H9 (cell line): ENCODE data around the gene IGF1R. TPM values are rescaled to one million over a fixed set of nuclear protein-coding genes. Genes with fewer than 3 reads are reported as not detected.

Experiments
- DNase-seq: peaks from one replicate; pipeline ENCODE4 v3.0.0-alpha.2; 2017
- H2AFZ ChIP-seq: one replicate; pipeline ENCODE4 v1.6.1; 2013; ENCODE audit warnings: mild to moderate bottlenecking, low read length, control low read depth, moderate library complexity
- H2AK5ac ChIP-seq: 2 replicates; pipeline ENCODE4 v1.6.1; 2013; ENCODE audit warnings: low read length, control low read depth, mixed read lengths; ENCODE audit not compliant: insufficient read length
- H2BK120ac ChIP-seq: one replicate; pipeline ENCODE4 v1.6.1; 2013; ENCODE audit warnings: low read depth, mild to moderate bottlenecking, low read length, control low read depth, inconsistent platforms; ENCODE audit not compliant: poor library complexity, severe bottlenecking
- H2BK12ac ChIP-seq: 2 replicates; pipeline ENCODE4 v1.6.1; 2013; ENCODE audit warnings: low read length, control low read depth, mixed read lengths, low read depth; ENCODE audit not compliant: insufficient read length
- H2BK15ac ChIP-seq: 2 replicates; pipeline ENCODE4 v1.6.1; 2013; ENCODE audit warnings: low read depth, low read length, control low read depth
- H2BK20ac ChIP-seq: one replicate; pipeline ENCODE4 v1.6.1; 2013; ENCODE audit warnings: low read depth, mild to moderate bottlenecking, low read length, control low read depth, inconsistent platforms; ENCODE audit not compliant: poor library complexity, severe bottlenecking
- H2BK5ac ChIP-seq: 2 replicates; pipeline ENCODE4 v1.6.1; 2013; ENCODE audit warnings: low read length, control low read depth, mixed read lengths; ENCODE audit not compliant: insufficient read length
- H3K14ac ChIP-seq: 2 replicates; pipeline ENCODE4 v1.6.1; 2013; ENCODE audit warnings: low read length, control low read depth; ENCODE audit not compliant: insufficient read depth
- H3K18ac ChIP-seq: 2 replicates; pipeline ENCODE4 v1.6.1; 2013; ENCODE audit warnings: low read depth, mild to moderate bottlenecking, mixed read lengths, low read length, control low read depth; ENCODE audit not compliant: insufficient read length
- H3K23ac ChIP-seq: 2 replicates; pipeline ENCODE4 v1.6.1; 2013; ENCODE audit warnings: low read length, control low read depth, mixed read lengths, low read depth; ENCODE audit not compliant: insufficient read length
- H3K23me2 ChIP-seq: 2 replicates; pipeline ENCODE4 v1.6.1; 2013; ENCODE audit warnings: low read depth, mild to moderate bottlenecking, mixed read lengths, low read length, control low read depth; ENCODE audit not compliant: insufficient read length, poor library complexity, severe bottlenecking
- H3K27ac ChIP-seq: 2 replicates; pipeline ENCODE4 v1.5.1; 2013; ENCODE audit warnings: low read length, control low read depth, mixed read lengths, low read depth; ENCODE audit not compliant: insufficient read length
- H3K27me3 ChIP-seq: 2 replicates; pipeline ENCODE4 v1.6.1; 2013; ENCODE audit warnings: low read length, control low read depth, inconsistent platforms; ENCODE audit not compliant: insufficient read depth
- H3K4ac ChIP-seq: 2 replicates; pipeline ENCODE4 v1.6.1; 2013; ENCODE audit warnings: low read depth, mild to moderate bottlenecking, control low read depth, inconsistent platforms, low read length, moderate library complexity
- H3K4me1 ChIP-seq: 2 replicates; pipeline ENCODE4 v1.6.1; 2013; ENCODE audit warnings: low read length, control low read depth, inconsistent platforms; ENCODE audit not compliant: insufficient read depth
- H3K4me2 ChIP-seq: 2 replicates; pipeline ENCODE4 v1.6.1; 2013; ENCODE audit warnings: low read length, control low read depth, mixed read lengths; ENCODE audit not compliant: insufficient read length, insufficient read depth
- H3K56ac ChIP-seq: 2 replicates; pipeline ENCODE4 v1.6.1; 2013; ENCODE audit warnings: low read depth, mild to moderate bottlenecking, mixed read lengths, low read length, control low read depth; ENCODE audit not compliant: insufficient read length
- H3K79me1 ChIP-seq: 2 replicates; pipeline ENCODE4 v1.6.1; 2013; ENCODE audit warnings: low read depth, mild to moderate bottlenecking, moderate library complexity, low read length, control low read depth, inconsistent platforms; ENCODE audit not compliant: insufficient read depth, poor library complexity, severe bottlenecking
- H3K79me2 ChIP-seq: 2 replicates; pipeline ENCODE4 v1.6.1; 2013; ENCODE audit warnings: low read length, control low read depth, inconsistent platforms; ENCODE audit not compliant: insufficient read depth
- H3K9ac ChIP-seq: 2 replicates; pipeline ENCODE4 v1.6.1; 2013; ENCODE audit warnings: low read length, control low read depth, mixed read lengths; ENCODE audit not compliant: insufficient read length; ENCODE audit errors: extremely low read depth
- H3K9me3 ChIP-seq: one replicate; pipeline ENCODE4 v1.6.1; 2013; ENCODE audit warnings: low read depth, low read length, inconsistent platforms; ENCODE audit not compliant: control insufficient read depth
- H3T11ph ChIP-seq: one replicate; pipeline ENCODE4 v1.6.1; 2013; ENCODE audit warnings: mild to moderate bottlenecking, low read length, control low read depth, inconsistent platforms
- H4K20me1 ChIP-seq: one replicate; pipeline ENCODE4 v1.6.1; 2013; ENCODE audit not compliant: control insufficient read depth, insufficient read length, insufficient read depth
- H4K5ac ChIP-seq: 2 replicates; pipeline ENCODE4 v1.6.1; 2013; ENCODE audit warnings: low read depth, mild to moderate bottlenecking, mixed read lengths, low read length, control low read depth; ENCODE audit not compliant: insufficient read length
- H4K8ac ChIP-seq: replicated peaks from 2 replicates; pipeline ENCODE4 v1.6.1; 2013; ENCODE audit warnings: low read length, control low read depth, mixed read lengths, low read depth; ENCODE audit not compliant: insufficient read length
- H4K91ac ChIP-seq: 2 replicates; pipeline ENCODE4 v1.6.1; 2013; ENCODE audit warnings: low read depth, mild to moderate bottlenecking, moderate library complexity, mixed read lengths, low read length, control low read depth; ENCODE audit not compliant: insufficient read length
- H3K27ac Mint-ChIP-seq, 3 experiments: 2 replicates in 2 of 3; 3 replicates in 1 of 3; pipeline ENCODE4 v1.8.0; 2020 to 2021; ENCODE audit warnings: mixed read lengths in 3 of 3, mild to moderate bottlenecking in 1 of 3, moderate library complexity in 1 of 3
- H3K27me3 Mint-ChIP-seq: 2 replicates; pipeline ENCODE4 v1.8.0; 2021; ENCODE audit warnings: low read depth, mild to moderate bottlenecking, moderate library complexity, mixed read lengths
- H3K36me3 Mint-ChIP-seq, 3 experiments: 2 replicates in 2 of 3; 3 replicates in 1 of 3; pipeline ENCODE4 v1.8.0; 2020 to 2021; ENCODE audit warnings: low read depth in 3 of 3, mixed read lengths in 3 of 3; ENCODE audit not compliant: insufficient read depth in 1 of 3
- H3K4me1 Mint-ChIP-seq, 2 experiments: 2 replicates each; pipeline ENCODE4 v1.8.0; 2020; ENCODE audit warnings: mixed read lengths in 2 of 2
- H3K4me3 Mint-ChIP-seq, 2 experiments: 2 replicates in 1 of 2; 3 replicates in 1 of 2; pipeline ENCODE4 v1.8.0; 2020 to 2021; ENCODE audit warnings: mild to moderate bottlenecking in 2 of 2, mixed read lengths in 2 of 2, moderate library complexity in 1 of 2
- H3K9me3 Mint-ChIP-seq, 2 experiments: 2 replicates in 1 of 2; 3 replicates in 1 of 2; pipeline ENCODE4 v1.8.0; 2020; ENCODE audit warnings: mild to moderate bottlenecking in 2 of 2, mixed read lengths in 2 of 2, moderate library complexity in 1 of 2
- CTCF ChIP-seq: fragments of 200-600 bp; sonication (generic); conservative IDR thresholded peaks from 3 replicates; pipeline ENCODE4 v1.8.0; 2021; ENCODE audit warnings: antibody characterized with exemption, mild to moderate bottlenecking
- WGBS: extraction: QIAGEN DNeasy Blood & Tissue Kit; methylation state at CpG from one replicate; pipeline ENCODE4 v1.1.7; 2013; ENCODE audit warnings: missing lambda C conversion rate, low lambda C conversion rate, mixed read lengths; ENCODE audit not compliant: insufficient read length; ENCODE audit errors: extremely low coverage; 5-methylcytosine and 5-hydroxymethylcytosine counted together
- total RNA-seq: library from RNA; stranded (reverse); gene quantifications from 2 replicates; pipeline ENCODE4 v1.2.1, GENCODE V29; 2021

The IGF1R gene
- total RNA-seq, 1 experiment from 2014 or later = 70.0 TPM

- H3K4ac ChIP-seq = no peak overlapping the region
- Mint-ChIP-seq H3K36me3 (peaks cover 29 to 83% (median 69%) of the 10 kb centered on the region in 3 experiments; a peak in 6 of 7 replicates), H3K4me1 (no peaks in the 10 kb centered on the region), H3K27me3 (no peaks in the 10 kb centered on the region), H3K4me3 (no peak overlapping the region), H3K9me3 (no peaks in the 10 kb centered on the region), H3K27ac (peak overlapping the region in 1 of 3 experiments; percentile 29; a peak in 1 of 7 replicates)
- H3T11ph ChIP-seq = no peak overlapping the region
- no peak overlapping the region for H3K14ac ChIP-seq
- H3K4me2 ChIP-seq = no peak overlapping the region
- H3K79me2 ChIP-seq = no peaks in the 10 kb centered on the region
- H2AK5ac ChIP-seq = no peak overlapping the region
- H4K5ac ChIP-seq = no peak overlapping the region
- no peaks in the 10 kb centered on the region for H3K27me3 ChIP-seq
- H3K18ac ChIP-seq = no peak overlapping the region
- H2BK5ac ChIP-seq = no peak overlapping the region
- no peak overlapping the region for H2BK20ac ChIP-seq
- H2BK12ac ChIP-seq = no peak overlapping the region
- H4K8ac ChIP-seq = no peak overlapping the region
- no peaks in the 10 kb centered on the region for H4K20me1 ChIP-seq
- H3K9ac ChIP-seq = no peak overlapping the region
- no peak for TF ChIP-seq CTCF
- no peaks in the 10 kb centered on the region for H3K23me2 ChIP-seq
- no peaks in the 10 kb centered on the region for H3K9me3 ChIP-seq
- no peak overlapping the region for H4K91ac ChIP-seq
- H3K4me1 ChIP-seq = no peaks in the 10 kb centered on the region
- no peak overlapping the region for H3K23ac ChIP-seq
- no peak overlapping the region for H2BK15ac ChIP-seq
- DNase-seq = no peak
- WGBS = no CpG with 5 or more reads among the region's 6 CpGs
- H3K56ac ChIP-seq = no peak overlapping the region
- H2BK120ac ChIP-seq = no peak overlapping the region
- no peaks in the 10 kb centered on the region for H3K79me1 ChIP-seq
- H2AFZ ChIP-seq = no peak overlapping the region
- H3K27ac ChIP-seq = no peak overlapping the region
These were observed 295.3 kb downstream of the IGF1R start for GRCh38 chr15:98943601-98944151.
